Left ventricle myocardium inferior (tissue), 1 donor: ENCODE data around the gene CACNB2. TPM values are rescaled to one million over a fixed set of nuclear protein-coding genes. Genes with fewer than 3 reads are reported as not detected.

Source experiments
- DNase-seq: peaks from one replicate; pipeline ENCODE4 v3.0.0-alpha.2; 2020
- H3K27ac ChIP-seq: fragments of 200-600 bp; replicated peaks from 2 replicates; pipeline ENCODE4 v1.8.0; 2021
- H3K27me3 ChIP-seq: fragments of 200-600 bp; 2 replicates; pipeline ENCODE4 v1.8.0; 2021; ENCODE audit warnings: low read depth
- H3K36me3 ChIP-seq: fragments of 200-600 bp; 2 replicates; pipeline ENCODE4 v1.8.0; 2021
- H3K4me1 ChIP-seq: fragments of 200-600 bp; 2 replicates; pipeline ENCODE4 v1.8.0; 2021
- H3K4me3 ChIP-seq: fragments of 200-600 bp; 2 replicates; pipeline ENCODE4 v1.8.0; 2021; ENCODE audit warnings: mild to moderate bottlenecking, moderate library complexity
- H3K9me3 ChIP-seq: fragments of 200-600 bp; replicated peaks from 2 replicates; pipeline ENCODE4 v1.8.0; 2021
- CTCF ChIP-seq: fragments of 200-600 bp; IDR thresholded peaks from 2 replicates; pipeline ENCODE4 v1.8.0; 2021; ENCODE audit warnings: antibody characterized with exemption, mild to moderate bottlenecking, borderline replicate concordance
- intact Hi-C: fragments of 100-400 bp; cut with micrococcal nuclease; formaldehyde crosslinking; loops from one replicate; pipeline ENCODE4 v1.11.0; 2022
- total RNA-seq: library from RNA; stranded (reverse); fragmentation: NEBNext Ultra II Directional; extraction: Animal tissue kit (Norgen Biotek cat#: 25700); gene quantifications from one replicate; pipeline ENCODE4 v1.2.1, GENCODE V29; 2021
- donor health status: DM: no; HTN: yes; CAD: no; lungs with severe emphysema.

Gene CACNB2
- total RNA-seq, 1 donor from 2014 or later: 38.1 TPM

DNA sequence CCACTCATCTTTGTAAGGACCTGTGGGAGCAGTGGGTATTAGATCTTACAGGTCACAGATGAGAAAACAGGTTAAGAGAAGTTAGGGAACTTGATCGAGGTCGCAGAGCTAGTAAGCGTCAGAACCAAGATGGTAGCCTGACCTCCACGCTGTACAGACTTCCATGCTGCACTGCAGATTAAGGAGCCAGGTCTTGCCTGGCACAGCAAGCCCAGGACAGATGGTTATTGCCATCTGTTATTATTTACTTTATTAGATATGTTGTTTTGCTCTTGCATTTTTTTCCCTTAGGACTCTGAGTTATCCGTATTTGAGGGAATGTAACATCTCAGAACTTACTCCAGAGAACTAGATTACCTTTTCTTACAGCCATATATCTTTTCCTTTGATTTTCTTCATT, 363.9 kb downstream of the CACNB2 start:
- peaks cover 8% of the 10 kb centered on the region for H3K36me3 ChIP-seq
- no peaks in the 10 kb centered on the region for H3K27me3 ChIP-seq
- H3K27ac ChIP-seq: peak overlapping the region; percentile 74
- intact Hi-C loops: no loop called here
- no peak overlapping the region for H3K4me3 ChIP-seq
- H3K4me1 ChIP-seq: peaks cover 20% of the 10 kb centered on the region
- DNase-seq: no peak
- no peaks in the 10 kb centered on the region for H3K9me3 ChIP-seq
- TF ChIP-seq CTCF: no peak

- intact Hi-C loops: no loop called here
- peaks cover 16% of the 10 kb centered on the region for H3K36me3 ChIP-seq
- H3K4me1 ChIP-seq: peaks cover 17% of the 10 kb centered on the region
- H3K27ac ChIP-seq: peak overlapping the region; percentile 74
- H3K4me3 ChIP-seq: peak overlapping the region; percentile 10
- H3K9me3 ChIP-seq: no peaks in the 10 kb centered on the region
- no peak for TF ChIP-seq CTCF
- H3K27me3 ChIP-seq: no peaks in the 10 kb centered on the region
- no peak for DNase-seq
These were observed 365.4 kb downstream of the CACNB2 start for GRCh38 chr10:18505456-18506118.

DNA sequence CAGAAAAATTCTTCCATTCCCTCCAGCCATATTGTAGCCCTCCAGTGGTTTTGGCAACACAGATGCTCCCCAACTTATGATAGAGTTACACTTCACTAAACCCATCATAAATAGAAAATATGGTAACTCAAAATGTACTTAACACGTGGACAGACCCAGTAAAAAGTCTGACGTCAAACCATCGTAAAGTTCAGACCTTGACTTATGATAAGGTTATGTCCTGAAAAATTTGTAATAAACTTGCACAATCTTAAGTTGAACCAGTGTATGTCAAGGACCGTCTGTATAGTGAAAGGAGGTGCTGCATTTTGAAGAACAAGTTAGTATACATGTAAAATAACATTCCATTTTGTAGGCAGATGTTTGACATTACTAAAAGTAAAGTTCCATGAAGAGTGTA, 368.4 kb downstream of the CACNB2 start:
- no peak for DNase-seq
- no peak overlapping the region for H3K27ac ChIP-seq
- H3K36me3 ChIP-seq: peaks cover 22% of the 10 kb centered on the region
- no peak for TF ChIP-seq CTCF
- H3K9me3 ChIP-seq: no peaks in the 10 kb centered on the region
- intact Hi-C loops: no loop called here
- peaks cover 17% of the 10 kb centered on the region for H3K4me1 ChIP-seq
- H3K4me3 ChIP-seq: no peak overlapping the region
- no peaks in the 10 kb centered on the region for H3K27me3 ChIP-seq

- intact Hi-C loops: no loop called here
- Histone ChIP-seq H3K36me3 (peaks cover 42% of the 10 kb centered on the region), H3K27ac (no peak overlapping the region), H3K4me1 (no peaks in the 10 kb centered on the region), H3K27me3 (no peaks in the 10 kb centered on the region), H3K9me3 (no peaks in the 10 kb centered on the region), H3K4me3 (no peak overlapping the region)
- DNase-seq: no peak
- no peak for TF ChIP-seq CTCF
These were observed 374.3 kb downstream of the CACNB2 start for GRCh38 chr10:18514537-18514936.

DNA sequence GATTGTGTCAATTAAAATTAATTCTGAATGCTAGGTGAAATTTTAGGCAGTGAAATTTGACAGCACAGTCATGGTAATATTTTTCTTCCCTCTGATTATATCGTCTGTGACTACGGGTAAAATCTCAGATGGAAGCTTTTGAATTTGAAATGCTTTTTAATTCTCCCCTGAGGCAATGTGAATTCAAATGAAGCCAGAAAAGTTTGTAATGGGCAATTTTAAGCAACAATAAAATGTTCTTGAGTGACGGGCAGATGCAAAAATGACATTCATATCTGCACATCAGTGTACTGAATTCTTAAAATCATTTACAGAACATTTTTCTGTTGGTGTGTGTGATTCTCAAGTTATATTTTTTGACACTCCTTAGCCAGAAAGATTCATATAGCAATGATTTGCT, 376.6 kb downstream of the CACNB2 start:
- Histone ChIP-seq H3K9me3 (no peaks in the 10 kb centered on the region), H3K4me1 (no peaks in the 10 kb centered on the region), H3K36me3 (peaks cover 56% of the 10 kb centered on the region), H3K4me3 (no peak overlapping the region), H3K27ac (no peak overlapping the region), H3K27me3 (no peaks in the 10 kb centered on the region)
- no peak for TF ChIP-seq CTCF
- no peak for DNase-seq
- intact Hi-C loops: no loop called here
